ENCODE results near the gene IL20RA.
"Not testable (repeated sequence)": the region's sequence is repeated elsewhere in the genome, so short reads cannot be mapped to it uniquely, and the experiment has no call there.

The IL20RA gene

GRCh38 chr6:137044366-137045221 lies at the start of gene IL20RA:
Gene IL20RA (minus strand): TSS chr6:137044965. CDS start chr6:137044728, 237 bp downstream.
- peak; percentile 19 for DNase-seq

GRCh38 chr6:137093183-137094069 lies 48.7 kb upstream of the IL20RA start:
- DNase-seq = no peak

GRCh38 chr6:137092018-137092417 lies 47.3 kb upstream of the IL20RA start:
- no peak for DNase-seq

- peak; percentile 34 for DNase-seq
Measured at GRCh38 chr6:137089305-137089704, 44.5 kb upstream of the IL20RA start.

GRCh38 chr6:137087902-137088301 lies 43.1 kb upstream of the IL20RA start:
- DNase-seq = no peak

GRCh38 chr6:137086031-137086430 lies 41.3 kb upstream of the IL20RA start:
- no peak for DNase-seq

GRCh38 chr6:137084865-137085617 lies 40.3 kb upstream of the IL20RA start:
- DNase-seq = no peak

- DNase-seq = no peak
Measured at GRCh38 chr6:137084090-137084489, 39.3 kb upstream of the IL20RA start.

GRCh38 chr6:137081997-137082396 lies 37.2 kb upstream of the IL20RA start:
- DNase-seq = no peak

GRCh38 chr6:137080711-137081110 lies 35.9 kb upstream of the IL20RA start:
- no peak for DNase-seq

- peak; percentile 32 for DNase-seq
Measured at GRCh38 chr6:137076277-137077068, 31.7 kb upstream of the IL20RA start.

GRCh38 chr6:137075790-137076189 lies 31.0 kb upstream of the IL20RA start:
- not testable (repeated sequence) for DNase-seq

GRCh38 chr6:137070303-137070702 lies 25.5 kb upstream of the IL20RA start:
- no peak for DNase-seq

GRCh38 chr6:137067399-137067798 lies 22.6 kb upstream of the IL20RA start:
- no peak for DNase-seq

GRCh38 chr6:137058037-137058436 lies 13.3 kb upstream of the IL20RA start:
- DNase-seq = no peak

GRCh38 chr6:137056121-137056880 lies 11.5 kb upstream of the IL20RA start:
- DNase-seq = no peak

GRCh38 chr6:137051790-137052472 lies 7.2 kb upstream of the IL20RA start:
- no peak for DNase-seq

- DNase-seq = no peak
Measured at GRCh38 chr6:137049095-137049494, 4.3 kb upstream of the IL20RA start.

GRCh38 chr6:137046871-137047412 lies 2.2 kb upstream of the IL20RA start:
- no peak for DNase-seq

GRCh38 chr6:137045222-137045789 lies 541 bp upstream of the IL20RA start:
- no peak for DNase-seq
